SU-DHL-6 (cell line): ENCODE measurements around the gene HOXD9.

Experiments used
- EZH2phosphoT487 ChIP-seq: fragments of 200-600 bp; sonication (generic), shearing (Covaris generic); conservative IDR thresholded peaks from 2 replicates; pipeline ENCODE4 v1.6.1; 2018; ENCODE audit warnings: mild to moderate bottlenecking, antibody characterized with exemption, low read length, moderate library complexity, mixed read lengths
- TF ChIP-seq, protein P1 (sequence below): fragments of 200-600 bp; sonication (generic); IDR thresholded peaks from one replicate; pipeline ENCODE4 v1.5.1; 2017; ENCODE audit warnings: antibody characterized with exemption, mild to moderate bottlenecking, low read length, moderate library complexity; ENCODE audit not compliant: insufficient read depth, poor library complexity, severe bottlenecking

- no peak for TF ChIP-seq EZH2phosphoT487
- TF ChIP-seq, protein P1, sequence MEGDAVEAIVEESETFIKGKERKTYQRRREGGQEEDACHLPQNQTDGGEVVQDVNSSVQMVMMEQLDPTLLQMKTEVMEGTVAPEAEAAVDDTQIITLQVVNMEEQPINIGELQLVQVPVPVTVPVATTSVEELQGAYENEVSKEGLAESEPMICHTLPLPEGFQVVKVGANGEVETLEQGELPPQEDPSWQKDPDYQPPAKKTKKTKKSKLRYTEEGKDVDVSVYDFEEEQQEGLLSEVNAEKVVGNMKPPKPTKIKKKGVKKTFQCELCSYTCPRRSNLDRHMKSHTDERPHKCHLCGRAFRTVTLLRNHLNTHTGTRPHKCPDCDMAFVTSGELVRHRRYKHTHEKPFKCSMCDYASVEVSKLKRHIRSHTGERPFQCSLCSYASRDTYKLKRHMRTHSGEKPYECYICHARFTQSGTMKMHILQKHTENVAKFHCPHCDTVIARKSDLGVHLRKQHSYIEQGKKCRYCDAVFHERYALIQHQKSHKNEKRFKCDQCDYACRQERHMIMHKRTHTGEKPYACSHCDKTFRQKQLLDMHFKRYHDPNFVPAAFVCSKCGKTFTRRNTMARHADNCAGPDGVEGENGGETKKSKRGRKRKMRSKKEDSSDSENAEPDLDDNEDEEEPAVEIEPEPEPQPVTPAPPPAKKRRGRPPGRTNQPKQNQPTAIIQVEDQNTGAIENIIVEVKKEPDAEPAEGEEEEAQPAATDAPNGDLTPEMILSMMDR, result no peak
Measured at GRCh38 chr2:176083796-176084261, 38.7 kb upstream of the HOXD9 start, which contains the start of gene EVX2.
